ENCODE measurements around the gene TM9SF3.

GRCh38 chr10:96586419-96587263 is at the start of gene TM9SF3:
- no peak for TF ChIP-seq EZH2 (IDR thresholded peaks at IDR 0.05)
- TF ChIP-seq RAD21 (IDR thresholded peaks at IDR 0.05; ENCODE audit: low read depth), result no peak
- no peak for TF ChIP-seq ZNF274 (IDR thresholded peaks at IDR 0.05; ENCODE audit: low read depth, low read length)
- no peak for TF ChIP-seq EZH2phosphoT487 (IDR thresholded peaks at IDR 0.05; ENCODE audit: borderline replicate concordance)
- no peak; the same call in 1 of the 2 replicates for TF ChIP-seq SIN3A (IDR thresholded peaks at IDR 0.05; ENCODE audit: low read depth)
- TF ChIP-seq POLR2AphosphoS5 (IDR thresholded peaks at IDR 0.05; ENCODE audit: low read depth, low read length), result peak; percentile 83

Data from HCT116 (cell line).